Effector memory CD4-positive, alpha-beta T cell (primary cell): ENCODE results near the gene ZBTB7C.

Experiments used
- DNase-seq, 3 donors: peaks; one replicate each; pipeline ENCODE4 v3.0.0-alpha.2; 2020
- H3K27ac ChIP-seq: 2 replicates; pipeline ENCODE4 v1.7.0; 2013; ENCODE audit warnings: mild to moderate bottlenecking, low read length, moderate library complexity; ENCODE audit not compliant: insufficient read depth, poor library complexity, severe bottlenecking
- H3K27me3 ChIP-seq: replicated peaks from 2 replicates; pipeline ENCODE4 v1.7.0; 2013; ENCODE audit warnings: mild to moderate bottlenecking, low read length; ENCODE audit not compliant: insufficient read depth, control insufficient read depth, poor library complexity, severe bottlenecking
- H3K36me3 ChIP-seq: 2 replicates; pipeline ENCODE4 v1.7.0; 2013; ENCODE audit warnings: mild to moderate bottlenecking, low read length, moderate library complexity; ENCODE audit not compliant: control insufficient read depth, insufficient read depth
- H3K4me1 ChIP-seq: 2 replicates; pipeline ENCODE4 v1.7.0; 2013; ENCODE audit warnings: low read length, mild to moderate bottlenecking; ENCODE audit not compliant: control insufficient read depth, insufficient read depth, poor library complexity, severe bottlenecking
- H3K4me3 ChIP-seq: 2 replicates; pipeline ENCODE4 v1.7.0; 2013; ENCODE audit warnings: low read length, low read depth, mild to moderate bottlenecking; ENCODE audit not compliant: insufficient read depth, poor library complexity, severe bottlenecking
- H3K9me3 ChIP-seq: 2 replicates; pipeline ENCODE4 v1.7.0; 2013; ENCODE audit warnings: mild to moderate bottlenecking, low read length, moderate library complexity; ENCODE audit not compliant: control insufficient read depth

The ZBTB7C gene

GRCh38 chr18:48371854-48372602 is 37.2 kb downstream of the ZBTB7C start:
- no peaks in the 10 kb centered on the region for H3K4me1 ChIP-seq
- H3K36me3 ChIP-seq: no peaks in the 10 kb centered on the region
- DNase-seq: no peak
- no peaks in the 10 kb centered on the region for H3K27me3 ChIP-seq
- no peak overlapping the region for H3K27ac ChIP-seq
- no peaks in the 10 kb centered on the region for H3K9me3 ChIP-seq
- no peak overlapping the region for H3K4me3 ChIP-seq

- Histone ChIP-seq H3K27ac (no peak overlapping the region), H3K4me1 (no peaks in the 10 kb centered on the region), H3K9me3 (no peaks in the 10 kb centered on the region), H3K36me3 (no peaks in the 10 kb centered on the region), H3K27me3 (no peaks in the 10 kb centered on the region), H3K4me3 (no peak overlapping the region)
- DNase-seq: no peak
Measured at GRCh38 chr18:48367557-48367956, 41.6 kb downstream of the ZBTB7C start.

GRCh38 chr18:48365965-48366364 is 43.2 kb downstream of the ZBTB7C start:
- Histone ChIP-seq H3K36me3 (no peaks in the 10 kb centered on the region), H3K27ac (no peak overlapping the region), H3K4me1 (no peaks in the 10 kb centered on the region), H3K27me3 (no peaks in the 10 kb centered on the region), H3K9me3 (no peaks in the 10 kb centered on the region), H3K4me3 (no peak overlapping the region)
- DNase-seq: no peak

- Histone ChIP-seq H3K36me3 (no peaks in the 10 kb centered on the region), H3K27me3 (no peaks in the 10 kb centered on the region), H3K27ac (no peak overlapping the region), H3K4me1 (no peaks in the 10 kb centered on the region), H3K4me3 (no peak overlapping the region), H3K9me3 (no peaks in the 10 kb centered on the region)
- no peak for DNase-seq
Measured at GRCh38 chr18:48364146-48364545, 45.0 kb downstream of the ZBTB7C start.

GRCh38 chr18:48363175-48363574 is 46.0 kb downstream of the ZBTB7C start:
- Histone ChIP-seq H3K9me3 (no peaks in the 10 kb centered on the region), H3K27ac (no peak overlapping the region)

GRCh38 chr18:48361801-48362200 is 47.4 kb downstream of the ZBTB7C start:
- Histone ChIP-seq H3K4me1 (no peaks in the 10 kb centered on the region), H3K9me3 (no peaks in the 10 kb centered on the region), H3K27me3 (no peaks in the 10 kb centered on the region), H3K27ac (no peak overlapping the region), H3K36me3 (no peaks in the 10 kb centered on the region), H3K4me3 (no peak overlapping the region)
- no peak for DNase-seq

More at GRCh38 chr18:48363175-48363574, 46.0 kb downstream of the ZBTB7C start:
- no peak for DNase-seq
- Histone ChIP-seq H3K27me3 (no peaks in the 10 kb centered on the region), H3K36me3 (no peaks in the 10 kb centered on the region), H3K4me3 (no peak overlapping the region), H3K4me1 (no peaks in the 10 kb centered on the region)

GRCh38 chr18:48360376-48361021 is 48.7 kb downstream of the ZBTB7C start:
- Histone ChIP-seq H3K27me3 (no peaks in the 10 kb centered on the region), H3K4me1 (no peaks in the 10 kb centered on the region), H3K4me3 (no peak overlapping the region), H3K27ac (no peak overlapping the region), H3K9me3 (no peaks in the 10 kb centered on the region), H3K36me3 (no peaks in the 10 kb centered on the region)
- no peak for DNase-seq

- H3K4me1 ChIP-seq: no peaks in the 10 kb centered on the region
- no peak for DNase-seq
- no peaks in the 10 kb centered on the region for H3K27me3 ChIP-seq
- H3K9me3 ChIP-seq: no peaks in the 10 kb centered on the region
- H3K4me3 ChIP-seq: no peak overlapping the region
- no peak overlapping the region for H3K27ac ChIP-seq
- H3K36me3 ChIP-seq: no peaks in the 10 kb centered on the region
Measured at GRCh38 chr18:48359626-48360025, 49.6 kb downstream of the ZBTB7C start.

- no peaks in the 10 kb centered on the region for H3K36me3 ChIP-seq
- no peaks in the 10 kb centered on the region for H3K9me3 ChIP-seq
- no peaks in the 10 kb centered on the region for H3K4me1 ChIP-seq
- no peak overlapping the region for H3K27ac ChIP-seq
- no peak for DNase-seq
- H3K27me3 ChIP-seq: no peaks in the 10 kb centered on the region
- no peak overlapping the region for H3K4me3 ChIP-seq
Measured at GRCh38 chr18:48358868-48359267, 50.3 kb downstream of the ZBTB7C start.

- no peaks in the 10 kb centered on the region for H3K9me3 ChIP-seq
- no peaks in the 10 kb centered on the region for H3K36me3 ChIP-seq
- H3K4me1 ChIP-seq: no peaks in the 10 kb centered on the region
- no peak overlapping the region for H3K4me3 ChIP-seq
- H3K27ac ChIP-seq: no peak overlapping the region
- DNase-seq: no peak
- H3K27me3 ChIP-seq: no peaks in the 10 kb centered on the region
Measured at GRCh38 chr18:48356909-48357631, 52.1 kb downstream of the ZBTB7C start.
